ENCODE data around the gene TMEM97.
"Not testable (repeated sequence)": the region's sequence is repeated elsewhere in the genome, so short reads cannot be mapped to it uniquely, and the experiment has no call there.

The TMEM97 gene

DNA sequence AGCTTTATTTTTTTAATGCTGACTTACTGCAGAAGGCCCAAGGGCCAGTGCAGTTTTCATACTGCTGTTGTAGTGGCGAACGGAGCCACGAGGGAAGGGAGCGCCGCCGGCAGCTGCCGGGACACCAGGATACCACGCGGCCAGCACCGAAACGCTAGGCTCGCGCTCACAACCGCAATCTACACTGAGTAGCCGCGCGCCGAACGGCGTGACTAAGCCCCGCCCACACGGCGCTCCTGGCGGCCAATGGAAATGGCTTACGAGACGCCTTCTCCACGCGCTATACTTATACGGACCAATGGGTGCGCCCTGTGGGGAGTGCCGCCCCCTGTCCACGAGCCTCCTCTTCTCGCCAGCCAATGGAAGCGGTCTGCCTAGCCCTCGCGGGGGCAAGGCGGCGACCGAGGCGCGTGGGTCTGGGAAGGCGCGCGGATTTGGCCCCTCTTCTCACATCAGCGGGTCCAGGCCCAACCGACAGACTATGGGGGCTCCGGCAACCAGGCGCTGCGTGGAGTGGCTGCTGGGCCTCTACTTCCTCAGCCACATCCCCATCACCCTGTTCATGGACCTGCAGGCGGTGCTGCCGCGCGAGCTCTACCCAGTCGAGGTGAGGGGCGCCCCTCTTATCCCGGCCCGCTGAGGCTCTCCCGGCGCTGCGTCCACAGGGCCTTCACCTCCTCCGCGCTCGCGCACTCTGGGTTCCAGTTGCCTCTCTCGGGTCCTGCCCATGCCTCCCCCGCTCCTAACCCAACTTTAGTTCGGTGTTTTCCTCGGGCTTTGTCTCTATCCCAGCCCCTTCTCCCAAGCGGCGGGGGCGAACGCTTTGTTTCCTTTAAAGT, at the start of gene TMEM97:
TSS of gene TMEM97 (plus strand) at position 442 of the 839 bp plus-strand sequence. CDS start at position 482, 40 bp downstream.
- DNase-seq: peak; percentile 97

DNA sequence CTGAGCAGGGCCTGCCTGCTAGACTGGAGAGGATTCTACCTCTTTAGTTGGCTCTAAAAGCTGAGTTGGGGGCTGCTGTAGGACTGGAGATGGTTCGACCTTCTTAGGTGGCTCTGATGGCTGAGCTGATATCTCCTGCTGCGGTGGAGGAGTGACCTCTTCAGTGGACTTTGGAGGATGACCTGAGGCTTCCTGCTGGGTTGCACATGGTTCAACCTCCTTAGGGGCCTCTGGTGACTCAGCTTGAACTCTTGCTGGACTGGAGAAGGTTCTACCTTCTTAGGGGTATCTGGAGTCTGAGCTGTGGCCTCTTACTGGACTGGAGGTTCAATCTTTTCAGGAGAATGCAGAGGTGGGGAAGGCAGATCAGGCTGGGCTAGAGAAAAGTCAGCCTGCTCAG, 48.9 kb upstream of the TMEM97 start:
- no peak for DNase-seq

DNA sequence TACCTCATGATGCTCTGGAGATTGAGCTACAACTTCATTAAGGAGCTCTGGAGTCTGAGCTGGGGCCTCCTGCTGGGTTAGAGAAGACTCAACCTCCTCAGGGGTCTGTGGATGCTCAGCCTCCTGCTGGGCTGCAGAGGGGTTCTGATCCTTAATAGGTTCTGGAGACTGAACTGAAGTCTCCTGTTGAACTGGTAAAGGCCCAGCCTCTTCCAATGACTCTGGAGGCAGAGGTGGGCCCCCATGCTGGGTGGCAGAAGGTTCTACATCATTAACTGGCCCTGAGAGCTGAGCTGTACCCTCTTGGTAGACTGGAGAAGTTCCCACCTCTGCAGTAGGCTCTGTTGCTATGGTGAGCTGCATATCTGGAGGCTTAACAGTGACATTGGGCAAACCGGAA, 48.1 kb upstream of the TMEM97 start:
- DNase-seq: no peak

DNA sequence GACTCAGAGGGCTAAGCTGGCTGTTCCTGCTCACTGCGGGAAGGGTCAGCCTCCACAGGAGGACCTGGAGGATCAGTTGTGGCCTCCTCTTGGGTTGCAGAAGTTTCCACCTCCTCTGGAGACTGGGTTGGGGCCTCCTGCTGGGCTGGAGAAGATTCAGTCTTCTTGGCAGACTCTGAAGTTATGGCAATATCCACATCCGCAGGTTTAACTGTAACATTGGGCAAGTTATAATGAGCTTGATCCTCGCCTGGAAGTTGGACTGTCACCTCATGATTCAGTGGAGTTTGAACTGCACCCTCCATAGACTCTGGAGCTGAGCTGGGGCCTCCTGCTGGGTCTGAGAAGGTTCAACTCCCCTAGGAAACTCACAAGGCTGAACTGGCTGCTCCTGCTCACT, 47.6 kb upstream of the TMEM97 start:
- DNase-seq: no peak

DNA sequence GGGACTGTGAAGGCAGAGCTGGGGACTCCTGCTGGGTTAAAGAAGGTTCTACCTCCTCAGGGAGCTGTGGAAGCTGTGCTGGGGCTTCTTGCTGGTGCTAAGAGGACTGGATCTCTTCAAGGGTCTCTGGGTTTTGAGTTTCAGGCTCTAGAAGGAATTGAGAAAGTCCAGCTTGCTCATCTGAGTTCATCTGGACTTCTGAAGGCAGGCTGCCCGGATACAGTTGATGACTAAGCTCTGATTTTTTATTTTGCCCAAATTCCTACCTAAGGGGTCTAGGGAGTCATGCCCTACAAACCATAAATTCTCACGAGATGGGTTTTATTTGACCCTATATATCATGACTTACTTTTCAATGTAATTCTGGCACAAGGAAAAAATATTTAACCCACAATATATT, 46.8 kb upstream of the TMEM97 start:
- no peak for DNase-seq

DNA sequence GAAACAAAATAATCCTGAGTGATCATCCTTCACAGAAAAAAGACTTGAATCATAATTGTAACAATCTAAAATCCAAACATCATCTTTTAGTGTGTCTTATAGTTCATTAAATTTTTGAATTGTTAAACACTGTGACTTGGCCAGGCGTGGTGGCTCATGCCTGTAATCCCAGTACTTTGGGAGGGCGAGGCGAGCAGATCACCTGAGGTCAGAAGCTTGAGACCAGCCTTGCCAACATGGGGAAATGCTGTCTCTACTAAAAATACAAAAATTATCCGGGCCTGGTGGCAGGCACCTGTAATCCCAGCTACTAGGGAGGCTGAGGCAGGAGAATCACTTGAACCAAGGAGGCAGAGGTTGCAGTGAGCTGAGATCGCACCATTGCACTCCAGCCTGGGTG, 45.7 kb upstream of the TMEM97 start:
- not testable (repeated sequence) for DNase-seq

DNA sequence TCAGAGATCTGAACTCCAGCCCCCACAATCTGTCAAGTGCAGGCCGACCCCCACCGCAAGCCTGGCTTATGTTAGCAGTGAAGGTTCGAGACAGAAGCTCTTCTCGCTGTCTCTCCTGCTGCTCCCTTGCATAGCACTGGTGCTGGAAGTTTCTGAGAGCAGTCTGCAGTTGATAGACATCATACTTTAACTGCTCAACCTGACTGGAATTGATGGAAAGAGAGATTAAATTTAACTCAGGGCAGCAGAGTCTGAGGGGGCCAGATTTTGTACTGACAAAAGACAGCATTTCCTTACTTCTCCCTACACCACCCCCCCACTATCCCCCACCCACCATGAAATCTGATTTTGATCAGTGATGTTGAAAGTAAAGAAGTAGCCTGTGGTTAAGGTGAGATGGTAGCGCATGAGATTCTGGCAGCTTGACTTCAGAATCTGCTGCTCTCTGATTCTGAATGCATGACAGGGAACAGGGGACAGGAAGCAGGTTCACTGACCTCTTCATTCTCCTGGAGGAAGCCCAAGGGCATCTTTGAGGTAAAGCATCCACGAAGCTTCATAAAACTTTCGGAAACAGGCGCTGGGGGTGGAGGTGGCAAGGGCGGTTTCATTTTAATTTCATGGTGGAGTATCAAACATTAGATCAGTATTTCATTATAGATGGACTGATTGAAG, 44.3 kb upstream of the TMEM97 start:
- DNase-seq: no peak

DNA sequence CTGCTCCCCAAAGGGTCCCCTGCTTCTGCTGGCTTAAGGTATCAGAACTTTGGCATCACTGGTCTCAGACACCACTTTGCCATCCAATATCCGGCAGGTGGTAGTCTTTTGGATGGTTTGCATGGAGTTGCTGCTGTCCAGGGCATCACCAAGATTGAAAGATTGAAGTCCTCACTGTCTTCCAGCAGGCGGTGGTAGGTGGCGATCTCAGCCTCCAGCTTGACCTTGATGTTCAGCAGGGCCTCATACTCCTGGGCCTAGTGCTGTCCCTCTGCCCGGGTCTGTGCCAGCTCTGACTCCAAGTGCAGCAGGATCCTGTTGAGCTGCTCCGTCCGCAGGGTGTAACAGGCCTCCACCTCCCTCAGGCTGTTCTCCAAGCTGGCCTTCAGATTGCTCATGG, 43.0 kb upstream of the TMEM97 start:
- DNase-seq: no peak

DNA sequence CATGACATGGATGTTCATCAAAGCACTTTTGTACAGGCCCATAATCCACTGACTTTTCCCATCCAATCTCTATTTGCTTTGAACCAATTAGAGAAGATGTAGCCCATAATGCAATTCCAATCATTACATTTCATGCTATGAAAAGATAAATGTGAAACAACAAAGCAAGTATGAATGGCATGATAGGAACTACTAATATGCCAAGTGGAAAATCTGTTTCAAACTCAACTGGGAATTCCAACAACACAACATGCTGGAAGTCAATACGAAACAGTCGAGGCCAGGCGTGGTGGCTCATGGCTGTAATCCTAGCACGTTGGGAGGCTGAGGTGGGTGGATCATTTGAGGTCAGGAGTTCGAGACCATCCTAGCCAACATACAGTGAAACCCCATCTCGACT, 39.6 kb upstream of the TMEM97 start:
- DNase-seq: no peak

DNA sequence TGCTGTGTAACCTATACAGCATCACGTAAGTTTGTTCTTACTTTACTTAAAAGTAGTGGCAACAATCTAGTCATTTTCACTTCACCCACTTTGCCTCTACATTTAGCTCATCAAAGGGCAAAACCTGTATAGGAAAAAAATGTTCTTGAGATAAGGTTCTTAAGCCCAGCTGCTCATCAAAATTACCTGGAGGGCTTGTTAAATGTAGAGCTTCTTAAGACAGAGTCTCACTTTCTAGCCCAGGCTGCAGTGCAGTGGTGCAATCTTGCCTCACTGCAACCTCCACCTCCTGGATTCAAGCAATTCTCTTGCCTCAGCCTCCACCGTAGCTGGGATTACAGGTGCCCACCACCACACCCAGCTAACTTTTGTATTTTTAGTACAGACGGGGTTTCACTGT, 38.2 kb upstream of the TMEM97 start:
- no peak for DNase-seq

DNA sequence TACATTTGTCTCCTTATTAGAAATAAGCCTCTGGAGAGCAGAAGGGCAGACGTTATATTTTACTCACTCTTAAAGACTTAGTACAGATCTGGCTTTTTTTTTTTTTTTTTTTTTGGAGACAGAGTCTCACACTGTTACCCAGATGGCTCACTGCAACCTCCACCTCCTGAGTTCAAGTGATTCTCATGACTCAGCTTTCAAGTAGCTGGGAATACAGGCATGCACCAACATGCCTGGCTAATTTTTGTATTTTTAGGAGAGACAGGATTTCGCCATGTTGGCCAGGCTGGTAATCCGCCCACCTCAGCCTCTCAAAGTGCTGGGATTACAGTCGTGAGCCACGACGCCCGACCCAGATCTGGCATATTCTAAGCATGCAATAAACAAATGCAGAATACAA, 36.4 kb upstream of the TMEM97 start:
- no peak for DNase-seq

DNA sequence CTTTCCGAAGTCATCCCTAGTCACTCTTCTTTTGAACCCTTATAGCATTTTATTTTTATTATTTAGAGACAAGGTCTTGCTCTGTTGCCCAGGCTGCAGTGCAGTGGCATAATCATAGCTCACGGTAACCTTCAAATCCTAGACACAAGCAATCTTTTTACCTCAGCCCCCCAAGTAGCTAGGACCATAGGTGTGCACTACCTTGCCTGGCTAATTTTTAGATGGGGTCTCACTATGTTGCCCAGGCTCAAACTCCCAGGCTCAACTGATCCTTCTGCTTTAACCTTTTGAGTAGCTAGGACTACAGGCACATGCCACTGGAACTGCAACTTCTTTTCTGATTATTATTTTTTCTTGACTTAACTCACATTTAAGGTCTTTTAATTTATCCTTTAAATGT, 33.0 kb upstream of the TMEM97 start:
- DNase-seq: no peak

DNA sequence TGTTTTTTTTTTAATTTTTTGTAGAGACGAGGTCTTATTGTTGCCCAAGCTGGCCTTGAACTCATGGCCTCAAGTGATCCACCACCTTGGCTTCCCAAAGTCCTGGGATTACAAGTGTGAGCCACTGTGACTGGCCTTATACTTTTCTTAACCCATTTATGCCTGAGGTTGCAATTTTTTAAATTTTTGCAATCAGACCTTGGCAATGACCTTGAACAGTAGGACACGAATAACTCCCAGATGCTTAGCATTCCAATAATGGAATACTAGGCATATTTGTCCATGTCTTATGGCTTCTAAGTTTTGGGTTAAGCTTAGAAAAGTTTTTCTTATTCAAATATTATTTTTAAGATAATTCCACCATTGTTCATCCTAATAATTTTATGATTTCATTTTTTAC, 28.3 kb upstream of the TMEM97 start:
- no peak for DNase-seq

DNA sequence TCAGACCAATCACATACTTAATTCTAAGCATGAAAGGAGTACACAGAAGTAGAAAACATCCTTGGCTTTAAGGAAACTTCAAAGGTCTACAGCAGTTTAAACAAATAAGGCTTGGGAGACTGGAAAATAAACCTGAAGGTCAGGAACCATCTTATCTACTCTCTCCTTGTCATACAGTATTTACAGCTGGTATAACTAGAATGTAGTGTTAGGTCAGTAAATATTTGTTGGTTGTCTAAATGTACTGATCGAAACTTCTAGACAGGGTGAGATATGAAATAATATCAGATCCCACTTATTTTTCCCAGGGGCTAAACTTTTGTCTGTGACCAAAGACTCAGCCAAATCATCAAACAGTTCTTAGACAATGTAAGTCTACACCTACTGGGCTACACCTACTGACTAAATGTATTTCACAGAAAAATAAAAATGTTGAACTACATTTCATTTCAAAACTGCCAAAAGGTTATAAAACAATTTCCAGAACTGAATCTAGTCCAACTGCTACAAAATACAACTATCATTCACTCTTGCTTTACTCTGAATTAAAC, 27.1 kb upstream of the TMEM97 start:
- no peak for DNase-seq

DNA sequence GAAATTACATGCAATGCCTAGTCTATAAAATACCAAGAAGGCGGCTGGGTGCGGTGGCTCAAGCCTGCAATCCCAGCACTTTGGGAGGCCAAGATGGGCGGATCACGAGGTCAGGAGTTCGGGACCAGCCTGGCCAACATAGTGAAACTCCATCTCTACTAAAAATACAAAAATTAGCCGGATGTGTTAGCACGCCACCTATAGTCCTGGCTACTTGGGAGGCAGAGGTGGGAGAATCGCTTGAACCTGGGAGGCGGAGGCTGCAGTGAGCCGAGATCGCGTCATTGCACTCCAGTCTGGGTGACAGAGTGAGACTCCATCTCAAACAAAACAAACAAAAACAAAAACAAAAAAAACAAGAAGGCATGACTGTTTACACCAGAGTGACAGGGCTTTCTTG, 26.1 kb upstream of the TMEM97 start:
- DNase-seq: not testable (repeated sequence)

DNA sequence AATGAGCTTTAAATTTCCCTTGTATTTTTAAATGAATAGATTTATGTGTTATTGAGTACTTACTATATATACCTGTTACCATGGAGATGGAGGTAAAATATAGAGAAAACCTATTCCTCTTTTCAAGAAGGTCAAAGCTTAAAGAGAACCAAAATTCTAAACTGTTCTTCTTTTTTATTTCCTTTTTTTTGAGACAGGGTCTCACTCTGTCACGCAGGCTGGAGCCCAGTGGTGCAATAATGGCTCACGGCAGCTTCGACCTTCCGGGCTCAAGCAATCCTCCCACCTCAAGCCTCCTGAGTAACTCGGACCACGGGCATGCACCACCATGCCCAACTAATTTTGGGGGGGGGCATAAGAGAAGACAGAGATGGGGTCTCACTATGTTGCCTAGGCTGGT, 25.0 kb upstream of the TMEM97 start:
- no peak for DNase-seq

DNA sequence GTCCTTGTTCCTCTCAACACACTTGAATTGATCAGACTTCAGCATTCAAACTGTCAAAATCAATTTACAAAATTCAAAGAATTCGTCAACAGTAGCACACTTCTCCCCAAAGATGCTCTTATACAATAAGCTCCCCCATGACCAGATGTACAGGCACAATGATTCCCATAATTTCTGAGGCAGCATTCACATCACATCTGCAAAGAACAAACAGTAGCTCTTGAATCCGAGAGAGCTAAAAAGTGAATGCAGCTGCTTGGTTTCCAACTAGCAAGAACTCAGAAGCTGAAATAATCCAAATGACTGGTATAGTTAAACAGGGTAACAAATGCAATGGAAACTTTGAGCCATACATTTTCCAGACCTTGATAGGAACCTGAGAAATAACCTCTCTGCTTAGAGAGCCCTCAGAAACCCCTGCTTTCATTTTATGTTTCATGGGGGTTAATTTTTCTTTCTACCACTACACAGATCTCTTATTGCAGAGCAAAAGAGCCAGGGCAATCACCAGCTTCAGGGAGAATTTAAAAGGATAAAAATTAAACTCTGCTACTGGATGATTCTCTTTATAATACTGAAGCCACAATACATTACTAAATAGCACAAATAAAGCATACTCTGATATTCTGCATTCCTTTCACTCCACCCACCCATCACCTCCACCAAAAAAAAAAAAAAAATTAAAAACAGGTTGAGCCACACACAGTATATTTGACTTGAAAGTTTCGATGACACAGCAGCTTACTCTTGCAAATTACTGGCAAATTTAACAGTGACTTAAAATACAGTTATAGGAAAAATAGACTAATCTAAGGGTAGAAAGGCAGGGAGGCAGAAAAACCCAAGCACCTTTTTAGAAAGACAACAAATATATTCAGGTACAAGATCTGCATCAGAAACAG, 23.1 kb upstream of the TMEM97 start:
- DNase-seq: no peak

DNA sequence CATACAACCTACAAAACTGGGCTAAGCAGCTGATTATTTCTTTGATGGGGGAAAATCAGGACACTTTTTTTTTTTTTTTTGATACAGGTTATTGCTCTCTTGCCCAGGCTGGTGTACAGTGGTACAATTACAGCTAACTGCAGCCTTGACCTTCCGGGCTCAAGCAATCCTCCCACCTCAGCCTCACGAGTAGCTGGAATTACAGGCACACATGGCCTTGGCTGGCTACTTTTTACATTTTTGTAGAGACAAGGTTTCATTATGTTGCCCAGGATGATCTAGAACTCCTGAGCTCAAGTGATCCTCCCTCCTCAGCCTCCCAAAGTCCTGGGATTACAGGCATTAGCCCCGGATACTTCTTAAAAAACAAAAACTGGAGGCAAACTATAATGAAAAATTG, 20.6 kb upstream of the TMEM97 start:
- no peak for DNase-seq

DNA sequence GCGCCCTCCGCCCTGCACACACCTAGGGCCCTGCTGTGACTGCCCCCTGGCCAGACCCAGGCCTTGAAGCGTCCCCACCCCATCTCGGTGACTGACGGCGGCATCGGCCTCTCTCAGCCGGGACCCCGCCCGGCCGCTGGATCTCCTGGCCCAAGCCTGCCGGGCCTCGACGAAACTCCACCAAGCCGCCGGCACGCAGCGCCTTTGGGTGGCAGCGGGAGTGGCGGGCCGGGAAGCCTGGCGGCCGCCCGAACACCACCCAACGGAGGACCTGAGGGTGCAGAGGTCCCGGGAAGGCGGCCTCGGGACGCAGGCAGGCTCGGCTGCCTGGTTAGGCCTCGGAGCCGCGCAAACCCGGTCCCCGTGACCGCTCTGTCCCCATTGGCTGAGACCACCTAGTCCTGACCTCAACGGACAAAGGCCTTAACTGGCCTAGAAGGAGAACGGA, 12.0 kb upstream of the TMEM97 start:
- DNase-seq: peak; percentile 53

DNA sequence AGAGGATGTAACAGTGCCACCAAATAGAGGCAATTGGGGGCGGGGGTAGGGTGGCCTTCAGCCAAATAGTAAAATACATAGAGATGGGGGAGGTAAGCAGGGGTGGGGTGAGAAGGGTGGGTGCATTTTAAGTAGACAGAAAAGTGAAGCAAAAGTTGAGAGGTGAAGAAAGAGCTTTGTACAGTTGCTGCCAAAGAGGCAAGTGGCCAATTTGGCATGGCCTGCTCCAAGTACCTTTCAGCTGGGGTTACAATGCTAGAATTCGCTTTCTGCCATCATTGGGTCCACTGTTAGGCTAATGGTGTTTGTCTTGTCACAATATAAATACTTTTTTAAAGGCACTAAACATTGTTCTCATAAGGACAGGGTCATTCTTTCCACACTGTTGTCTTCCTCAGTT, 5.2 kb upstream of the TMEM97 start:
- no peak for DNase-seq

DNA sequence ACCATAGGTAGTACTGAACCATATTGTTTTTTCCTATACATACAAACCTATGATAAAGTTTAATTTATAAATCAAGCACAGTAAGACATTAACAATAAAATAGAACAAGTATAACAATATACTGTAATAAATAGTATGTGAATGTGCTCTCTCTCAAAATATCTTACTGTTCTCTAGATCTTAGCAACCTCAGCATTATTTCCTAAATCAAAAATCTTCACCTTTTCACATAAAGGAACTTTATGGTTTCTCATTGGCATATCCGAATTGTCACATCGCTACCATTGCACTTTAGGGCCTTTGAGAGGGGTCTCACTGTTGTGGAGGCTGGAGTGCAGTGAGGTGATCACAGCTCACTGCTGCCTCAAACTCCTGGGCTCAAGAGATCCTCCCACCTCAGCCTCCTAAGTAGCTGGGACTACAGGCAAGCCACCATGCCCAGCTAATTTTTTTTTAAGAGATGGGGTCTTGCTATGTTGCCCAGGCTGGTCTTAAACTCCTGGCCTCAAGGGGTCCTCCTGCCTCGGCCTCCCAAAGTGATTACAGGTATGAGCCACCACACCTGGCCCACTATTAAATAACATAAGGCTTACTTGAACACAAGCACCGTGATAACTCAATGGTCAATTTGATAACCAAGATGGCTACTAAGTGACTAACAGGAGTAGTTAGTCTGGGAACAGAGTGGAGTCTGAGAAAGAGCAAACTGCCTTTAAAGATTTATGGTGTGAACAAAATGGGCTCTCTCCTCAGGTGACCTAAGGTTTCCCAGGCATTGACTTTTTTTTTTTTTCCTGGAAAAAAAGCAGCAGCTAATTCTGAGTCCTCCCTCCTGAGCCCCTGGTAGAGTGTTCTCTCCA, 2.9 kb upstream of the TMEM97 start:
- no peak for DNase-seq

Data from retina (tissue), 1 donor.